Measurements from ENCODE around the gene BNC2.

GRCh38 chr9:16455842-16456241, 414.6 kb downstream of the BNC2 start:
- TF ChIP-seq ELF4 (IDR thresholded peaks at IDR 0.05): no peak
- TF ChIP-seq BHLHE40 (IDR thresholded peaks at IDR 0.05; ENCODE audit: borderline replicate concordance): no peak
